ENCODE measurements around the gene MBD1.
"Not testable (repeated sequence)": the region's sequence is repeated elsewhere in the genome, so short reads cannot be mapped to it uniquely, and the experiment has no call there.

Gene MBD1

GRCh38 chr18:50297621-50298442, 16.5 kb upstream of the MBD1 start:
- no peak for DNase-seq (ENCODE audit: low read depth, low spot score)

DNA sequence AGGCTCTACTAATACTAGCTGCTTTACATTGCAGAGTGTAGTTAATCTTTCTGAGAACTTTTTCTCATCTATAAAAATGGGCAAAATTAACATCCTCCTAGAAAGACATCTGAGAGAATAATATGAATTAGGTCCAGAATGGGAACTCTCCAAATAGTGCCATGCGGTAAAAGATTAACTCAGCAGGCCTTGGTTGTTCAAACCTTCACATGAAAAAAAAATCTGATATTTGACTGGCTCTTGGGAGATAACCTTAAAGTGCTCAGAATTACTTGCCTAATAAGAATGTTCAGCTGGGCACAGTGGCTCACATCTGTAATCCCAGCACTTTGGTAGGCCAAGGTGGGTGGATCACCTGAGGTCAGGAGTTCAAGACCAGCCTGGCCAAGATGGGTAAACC, 11.7 kb upstream of the MBD1 start:
- no peak for DNase-seq (ENCODE audit: low read depth, low spot score)

DNA sequence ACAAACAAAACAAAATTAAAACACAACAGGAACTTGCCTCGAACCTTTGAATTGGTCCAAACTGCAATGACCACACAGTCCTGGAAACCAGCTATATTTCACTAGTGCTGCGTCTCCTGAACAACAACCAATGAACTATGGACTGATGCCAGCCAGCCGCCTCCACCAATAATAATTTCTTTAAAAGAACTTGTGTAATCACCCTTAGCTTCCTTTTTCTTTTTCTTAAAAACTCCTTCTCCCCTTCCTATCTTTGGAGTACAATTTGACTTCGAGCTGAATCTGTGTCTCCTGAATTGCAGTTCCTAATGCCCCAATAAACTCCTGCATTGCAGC, 7.8 kb upstream of the MBD1 start:
- no peak for DNase-seq (ENCODE audit: low read depth, low spot score)

DNA sequence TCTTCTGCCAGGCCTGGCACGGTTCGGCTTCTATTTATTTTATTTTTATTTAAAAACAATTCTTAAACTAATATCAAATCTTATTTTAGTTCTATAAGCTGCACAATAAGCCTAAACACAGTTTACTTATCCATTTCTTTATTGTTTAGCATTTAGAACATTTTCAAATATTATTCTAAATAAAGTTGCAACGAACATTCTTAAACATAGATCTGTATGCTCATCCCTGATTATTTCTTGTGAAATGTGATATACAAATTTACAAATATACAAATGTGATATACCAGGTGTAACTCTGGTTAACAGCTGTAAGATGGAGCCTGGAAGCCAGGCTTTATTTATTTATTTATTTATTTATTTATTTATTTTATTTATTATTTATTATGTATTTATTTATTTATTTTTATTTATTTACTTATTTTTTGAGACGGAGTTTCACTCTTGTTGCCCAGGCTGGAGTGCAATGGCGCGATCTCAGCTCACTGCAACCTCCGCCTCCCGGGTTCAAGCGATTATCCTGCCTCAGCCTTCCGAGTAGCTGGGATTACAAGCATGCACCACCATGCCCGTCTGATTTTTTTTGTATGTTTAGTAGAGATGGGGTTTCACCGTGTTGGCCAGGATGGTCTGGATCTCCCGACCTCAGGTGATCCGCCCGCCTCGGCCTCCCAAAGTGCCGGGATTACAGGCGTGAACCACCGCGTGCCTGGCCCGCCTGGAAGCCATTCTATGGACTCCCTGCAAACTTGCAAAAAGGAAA, 7.2 kb upstream of the MBD1 start:
- DNase-seq (ENCODE audit: low read depth, low spot score), result not testable (repeated sequence)

GRCh38 chr18:50287441-50288347, 6.4 kb upstream of the MBD1 start, which contains the start of gene CXXC1:
TSS of gene CXXC1 (minus strand) at chr18:50287692. CDS start at chr18:50287589, 103 bp downstream.
- DNase-seq (ENCODE audit: low read depth, low spot score), result peak; percentile 97

GRCh38 chr18:50287028-50287440, 5.7 kb upstream of the MBD1 start:
- DNase-seq (ENCODE audit: low read depth, low spot score), result no peak

- no peak for DNase-seq (ENCODE audit: low read depth, low spot score)
Observed at GRCh38 chr18:50286391-50287027, 5.2 kb upstream of the MBD1 start.

DNA sequence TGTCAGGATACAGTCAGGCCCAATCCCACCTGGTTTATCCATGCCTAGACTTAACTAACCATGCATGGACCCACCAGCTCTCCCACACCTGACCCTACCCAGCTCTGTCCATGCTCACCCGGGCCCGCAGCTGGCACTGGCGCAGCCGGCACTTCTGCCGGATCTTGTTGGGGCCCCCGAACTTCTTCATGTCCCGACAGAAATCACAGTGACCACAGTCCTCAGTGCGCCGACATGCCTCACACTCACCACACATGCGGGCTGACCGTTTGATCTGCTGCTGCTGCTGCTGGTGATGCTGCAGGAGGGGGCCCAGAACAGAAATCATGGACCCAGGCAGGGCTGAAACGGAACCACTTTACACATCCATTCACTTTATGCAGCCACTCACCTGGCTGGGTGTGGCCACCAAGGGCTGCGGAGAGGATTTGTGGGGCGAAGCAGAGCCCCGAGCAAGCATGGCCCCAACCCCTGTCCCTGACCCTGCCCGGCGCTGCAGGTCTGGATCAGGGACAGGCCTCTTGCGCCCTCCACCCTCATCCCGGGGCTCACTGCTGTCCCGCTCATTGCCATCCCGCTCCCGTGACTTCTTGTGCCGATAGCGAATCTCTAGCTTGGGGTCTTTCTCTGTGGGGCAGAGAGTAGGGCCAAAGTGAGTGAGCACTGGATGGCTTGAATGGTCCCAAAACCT, 4.5 kb upstream of the MBD1 start:
- no peak for DNase-seq (ENCODE audit: low read depth, low spot score)

DNA sequence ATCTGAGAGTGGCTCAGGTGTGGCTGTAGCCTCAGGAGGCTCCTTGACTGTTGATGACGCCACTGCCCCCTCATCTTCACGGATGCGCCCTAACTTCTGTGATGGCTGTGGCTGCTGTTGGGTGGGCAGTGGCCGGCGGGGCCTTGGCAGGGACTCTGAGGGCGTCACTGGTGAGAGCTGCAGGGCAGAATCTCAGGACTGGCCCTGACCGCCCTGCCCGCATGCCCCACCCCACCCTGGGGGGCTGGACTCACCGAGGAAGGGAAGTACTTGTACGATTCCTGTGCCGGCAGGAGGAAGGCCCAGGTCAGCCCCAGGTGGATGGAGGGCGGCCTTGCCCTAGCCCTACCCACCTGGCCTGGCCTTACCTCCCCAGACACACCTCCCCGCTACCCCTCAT, 3.7 kb upstream of the MBD1 start:
- no peak for DNase-seq (ENCODE audit: low read depth, low spot score)

DNA sequence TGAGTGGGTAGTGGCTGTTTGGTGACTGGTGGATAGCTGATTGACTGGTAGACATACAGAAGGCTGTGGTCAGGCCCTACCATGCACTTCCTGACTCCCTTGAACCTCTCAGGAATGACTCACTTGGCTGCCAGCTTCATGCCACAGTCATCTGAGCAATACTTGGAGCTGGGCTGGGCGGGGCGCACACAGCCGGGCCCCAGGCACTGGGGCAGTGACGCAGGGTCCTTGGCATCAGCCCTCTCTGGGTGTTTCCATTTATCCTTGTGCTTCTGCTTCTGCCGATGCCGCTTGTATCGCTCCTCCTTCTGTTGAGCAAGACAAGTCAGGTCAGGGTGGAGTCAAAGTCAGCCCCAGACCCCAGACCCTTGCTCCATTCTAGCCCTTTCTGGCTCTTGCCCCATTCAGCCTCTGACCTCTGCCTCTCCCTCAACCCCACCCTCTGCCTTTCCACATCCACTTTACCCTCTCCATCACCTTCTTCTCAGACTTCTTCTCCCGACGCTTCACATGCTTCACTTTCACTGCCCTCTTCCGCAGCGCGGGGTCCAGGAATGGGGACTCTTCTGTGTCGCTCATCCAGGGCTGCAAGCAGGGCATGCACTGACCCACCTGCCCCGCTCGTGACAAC, 3.0 kb upstream of the MBD1 start:
- DNase-seq (ENCODE audit: low read depth, low spot score), result no peak

DNA sequence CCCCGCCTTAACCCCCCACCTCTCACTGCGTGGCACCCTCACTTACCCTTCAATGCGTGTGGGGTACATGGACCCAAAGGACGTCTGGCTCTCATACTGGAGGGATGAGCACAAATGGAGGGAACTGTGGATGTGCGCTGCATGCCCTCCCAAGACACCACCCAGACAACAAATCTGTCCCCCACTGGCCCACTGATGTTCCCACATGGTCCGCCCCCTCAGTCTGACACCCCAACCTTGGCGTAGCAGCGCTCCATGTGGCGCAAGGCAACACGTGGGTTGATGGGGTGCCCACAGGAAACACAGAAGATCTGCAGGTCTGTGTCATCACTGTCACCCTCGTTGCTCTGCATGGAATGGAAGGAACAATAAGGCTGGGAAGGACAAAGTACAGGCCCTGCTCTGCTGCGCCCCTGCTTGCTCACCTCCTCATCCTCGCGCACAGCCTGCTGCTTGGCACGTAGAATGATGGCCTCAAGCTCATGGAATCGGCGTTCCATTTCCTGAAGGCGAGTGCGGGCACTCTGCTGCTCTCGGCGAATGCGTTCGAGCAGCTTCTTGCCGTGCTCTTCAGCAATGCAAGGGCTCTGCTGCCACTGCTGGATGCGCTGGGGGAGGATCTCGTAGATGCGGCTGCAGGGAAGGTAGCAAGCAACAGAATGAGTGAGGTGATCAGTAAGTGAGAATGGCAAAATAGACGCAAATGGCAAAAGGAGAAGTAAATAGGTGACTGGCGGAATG, 2.3 kb upstream of the MBD1 start:
- DNase-seq (ENCODE audit: low read depth, low spot score), result no peak

- no peak for DNase-seq (ENCODE audit: low read depth, low spot score)
Observed at GRCh38 chr18:50282521-50283335, 1.4 kb upstream of the MBD1 start.

DNA sequence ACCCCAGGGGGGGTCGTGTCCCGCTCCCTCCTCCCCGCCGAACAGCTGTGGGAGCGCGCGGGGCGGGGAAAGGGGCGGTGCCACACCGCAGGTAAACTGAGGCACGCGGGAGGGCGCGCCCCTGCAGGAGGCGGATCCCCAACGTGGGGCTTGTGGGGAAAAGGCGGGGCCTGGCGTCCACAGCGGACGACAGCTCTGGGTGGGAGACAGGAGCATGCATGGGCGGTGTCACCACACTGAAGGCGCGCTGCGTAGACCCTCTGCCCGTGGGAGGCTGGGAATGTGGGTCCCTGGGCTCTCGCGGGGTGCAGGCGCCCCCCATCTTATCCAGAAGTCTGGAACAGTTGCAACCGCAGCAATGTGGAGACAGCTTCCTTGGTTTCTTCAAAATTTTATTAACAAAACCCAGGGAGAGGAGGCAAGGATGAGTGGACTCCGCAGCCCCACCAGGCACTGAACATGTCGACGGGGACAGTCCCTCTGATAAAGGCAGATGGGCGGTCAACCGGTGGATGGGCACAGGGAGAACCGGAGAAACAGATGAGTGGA, 723 bp upstream of the MBD1 start:
- DNase-seq (ENCODE audit: low read depth, low spot score), result no peak

DNA sequence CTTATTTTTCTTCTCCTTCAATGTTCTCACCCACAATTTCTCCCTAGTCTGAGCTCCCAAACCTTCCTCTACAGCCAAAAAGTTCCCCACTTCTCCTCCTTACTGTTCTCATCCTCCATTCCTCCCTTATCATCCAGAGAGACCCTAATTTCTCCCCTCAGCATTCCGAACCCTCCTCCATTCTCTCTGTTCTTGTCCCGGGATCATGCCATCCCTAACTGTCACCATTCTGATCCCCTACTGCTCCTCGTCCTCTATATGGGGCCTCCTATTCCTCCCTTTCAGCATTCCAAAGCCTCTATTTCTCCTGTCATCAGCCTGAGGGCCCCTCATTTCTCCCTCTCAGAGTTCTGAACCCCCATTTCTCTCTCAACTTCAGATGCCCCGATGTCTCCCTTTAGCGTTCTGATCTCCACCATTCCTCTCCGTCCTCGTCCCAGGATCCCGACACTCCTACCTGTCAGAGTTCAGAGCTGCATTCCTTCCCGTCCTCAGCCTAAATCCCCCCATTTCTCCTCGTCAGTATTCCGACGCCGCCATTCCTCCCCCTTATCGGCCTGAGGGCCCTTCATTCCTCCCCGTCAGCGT, 522 bp downstream of the MBD1 start:
- no peak for DNase-seq (ENCODE audit: low read depth, low spot score)

GRCh38 chr18:50279752-50280151, 1.6 kb downstream of the MBD1 start:
- no peak for DNase-seq (ENCODE audit: low read depth, low spot score)

- no peak for DNase-seq (ENCODE audit: low read depth, low spot score)
Observed at GRCh38 chr18:50277942-50278341, 3.4 kb downstream of the MBD1 start.

GRCh38 chr18:50276452-50276851, 4.9 kb downstream of the MBD1 start:
- DNase-seq (ENCODE audit: low read depth, low spot score), result no peak

DNA sequence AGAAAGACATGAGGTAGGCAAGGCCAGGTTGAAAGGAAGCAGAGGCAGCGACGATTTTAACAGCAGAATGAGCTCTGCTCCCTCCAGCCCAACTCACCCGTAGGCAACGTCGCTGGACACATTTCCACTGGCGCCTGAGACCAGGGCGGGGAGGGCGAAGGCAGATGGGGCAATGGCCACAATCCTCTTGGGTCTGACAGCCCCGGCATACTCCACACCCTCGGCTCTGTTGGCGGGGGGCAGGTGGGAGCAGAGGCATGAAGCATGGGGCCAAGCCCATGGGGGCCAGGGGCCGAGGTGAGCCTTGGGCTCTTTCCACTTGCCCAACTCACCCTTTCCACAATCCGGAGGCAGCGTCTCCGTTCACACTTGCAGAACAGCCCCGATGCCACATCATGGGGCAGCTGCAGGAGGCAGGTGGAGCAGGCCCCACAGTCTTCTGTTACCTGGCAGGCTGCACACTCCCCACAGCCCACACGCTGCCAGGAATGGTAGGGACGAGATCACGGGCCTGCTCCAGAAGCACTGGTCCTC, 5.8 kb downstream of the MBD1 start:
- no peak for DNase-seq (ENCODE audit: low read depth, low spot score)

Data from smooth muscle cell of the brain vasculature (primary cell).